K562 (cell line): ENCODE measurements around the gene WFIKKN2. TPM values are rescaled to one million over a fixed set of nuclear protein-coding genes. Genes with fewer than 3 reads are reported as not detected.

Source experiments
- ATAC-seq: fragments of 200-7000 bp; cut with Tn5 transposase; 3 replicates; pipeline ENCODE4 v1.9.1; 2020; ENCODE audit warnings: moderate library complexity
- BruUV-seq: library from RNA; stranded (reverse); fragments of 400-500 nt; replicated peaks from 2 replicates; lab custom pipeline; 2021; lab: Mats Ljungman, UMichigan
- CTCF ChIA-PET: fragments of 300-600 bp; formaldehyde crosslinking; extraction: SDS; loops from one replicate; lab custom pipeline; 2021; ENCODE audit warnings: low intra/inter-chr PET ratio; lab: Yijun Ruan, JAX
- POLR2A ChIA-PET: fragments of 300-600, 350-650 bp; sonication (Branson Sonifier 250); formaldehyde crosslinking; extraction: SDS; loops from one replicate; lab custom pipeline; 2021; ENCODE audit warnings: antibody characterized with exemption, inconsistent platforms; lab: Yijun Ruan, JAX
- DNase-seq, 4 experiments: peaks; one replicate each; pipeline versions ENCODE4 v3.0.0 to v3.0.0-alpha.2; 2011 to 2018; ENCODE audit warnings: low spot score in 3 of 4, mixed read lengths in 3 of 4; ENCODE audit errors: extremely low read depth in 1 of 4
- FAIRE-seq: peaks from 2 replicates; lab custom pipeline; 2011; peaks lifted over from hg19 to GRCh38; lab: Jason Lieb, UNC
- H2AFZ ChIP-seq: 2 replicates; pipeline ENCODE4 v1.6.0; 2011; ENCODE audit warnings: low read depth, low read length, control low read depth, inconsistent platforms
- H3K27ac ChIP-seq: fragments of 200-600 bp; 3 replicates; pipeline ENCODE4 v1.8.0; 2011; ENCODE audit warnings: low read depth, mild to moderate bottlenecking, control low read depth, inconsistent platforms, low read length, moderate library complexity, mixed read lengths; ENCODE audit errors: extremely low read depth
- H3K27me3 ChIP-seq, 2 experiments: fragments of 300-600 bp in 1 of 2; 2 replicates in 1 of 2; 3 replicates in 1 of 2; pipeline versions ENCODE4 v1.6.0 to v1.8.0; 2011; ENCODE audit warnings: inconsistent platforms in 2 of 2, low read length in 2 of 2, mild to moderate bottlenecking in 1 of 2, mixed read lengths in 1 of 2, moderate library complexity in 1 of 2; ENCODE audit not compliant: control insufficient read depth in 2 of 2, insufficient read depth in 2 of 2
- H3K36me3 ChIP-seq: fragments of 300-600 bp; 3 replicates; pipeline ENCODE4 v1.8.0; 2011; ENCODE audit warnings: mild to moderate bottlenecking, low read length, inconsistent platforms; ENCODE audit not compliant: control insufficient read depth, insufficient read depth
- H3K4me1 ChIP-seq, 2 experiments: fragments of 200-600 bp in 1 of 2; replicated peaks in 1 of 2; 2 replicates in 1 of 2; 3 replicates in 1 of 2; pipeline versions ENCODE4 v1.5.1 to v1.8.0; 2011; ENCODE audit warnings: inconsistent platforms in 2 of 2, low read length in 2 of 2, mild to moderate bottlenecking in 1 of 2, mixed read lengths in 1 of 2, moderate library complexity in 1 of 2; ENCODE audit not compliant: control insufficient read depth in 2 of 2, insufficient read depth in 2 of 2
- H3K4me2 ChIP-seq: 2 replicates; pipeline ENCODE4 v1.6.1; 2011; ENCODE audit warnings: low read length, control low read depth, inconsistent platforms, mixed read lengths; ENCODE audit not compliant: insufficient read depth
- H3K4me3 ChIP-seq: fragments of 200-600 bp; sonication (generic), shearing (Covaris generic); 2 replicates; pipeline ENCODE4 v1.5.1; 2016; ENCODE audit warnings: control low read depth, inconsistent platforms
- H3K79me2 ChIP-seq: fragments of 200-600 bp; 3 replicates; pipeline ENCODE4 v1.8.0; 2011; ENCODE audit warnings: low read length, inconsistent platforms; ENCODE audit not compliant: control insufficient read depth, insufficient read depth
- H3K9ac ChIP-seq, 2 experiments: 2 replicates each; pipeline versions ENCODE4 v1.6.0 to v1.6.1; 2011; ENCODE audit warnings: low read depth in 2 of 2, low read length in 2 of 2, control low read depth in 1 of 2, inconsistent platforms in 1 of 2, mild to moderate bottlenecking in 1 of 2, mixed read lengths in 1 of 2; ENCODE audit not compliant: insufficient read depth in 1 of 2
- H3K9me1 ChIP-seq: one replicate; pipeline ENCODE4 v1.6.0; 2011; ENCODE audit warnings: inconsistent platforms, mild to moderate bottlenecking, low read length, moderate library complexity; ENCODE audit not compliant: control insufficient read depth, insufficient read depth
- H3K9me3 ChIP-seq: replicated peaks from 2 replicates; pipeline ENCODE4 v1.5.1; 2011; ENCODE audit warnings: low read depth, low read length, inconsistent platforms; ENCODE audit not compliant: control insufficient read depth, insufficient read depth
- H4K20me1 ChIP-seq: replicated peaks from 2 replicates; pipeline ENCODE4 v1.6.1; 2011; ENCODE audit warnings: low read length, inconsistent platforms, mixed read lengths; ENCODE audit not compliant: control insufficient read depth, insufficient read depth
- ASH1L ChIP-seq: fragments of 450-650 bp; IDR thresholded peaks from 2 replicates; pipeline ENCODE4 v1.6.1; 2018; ENCODE audit warnings: borderline replicate concordance, mild to moderate bottlenecking, low read depth; ENCODE audit not compliant: partially characterized antibody
- DDX20 ChIP-seq: fragments of 450-650 bp; IDR thresholded peaks from 2 replicates; pipeline ENCODE4 v1.6.1; 2016; ENCODE audit warnings: missing genetic modification characterization, low read depth, mild to moderate bottlenecking, missing compliant biosample characterization, moderate library complexity
- EZH2 ChIP-seq: IDR thresholded peaks from 2 replicates; pipeline ENCODE4 v1.6.1; 2012; ENCODE audit warnings: low read depth, mild to moderate bottlenecking, inconsistent platforms, low read length, borderline replicate concordance
- ILK ChIP-seq: fragments of 450-650 bp; IDR thresholded peaks from 2 replicates; pipeline ENCODE4 v1.6.1; 2016; ENCODE audit warnings: missing genetic modification characterization, low read depth, mild to moderate bottlenecking, missing compliant biosample characterization, moderate library complexity, borderline replicate concordance
- MIER1 ChIP-seq: fragments of 450-650 bp; IDR thresholded peaks from 2 replicates; pipeline ENCODE4 v1.6.1; 2016; ENCODE audit warnings: antibody characterized with exemption, mild to moderate bottlenecking, low read depth
- NR1H2 ChIP-seq: sonication (generic); formaldehyde crosslinking; IDR thresholded peaks from 2 replicates; pipeline ENCODE4 v1.4.0; 2020; ENCODE audit warnings: mild to moderate bottlenecking, missing genetic modification reagents
- POLR2B ChIP-seq: fragments of 450-650 bp; IDR thresholded peaks from 2 replicates; pipeline ENCODE4 v1.6.1; 2018; ENCODE audit warnings: low read depth; ENCODE audit not compliant: partially characterized antibody
- PURB ChIP-seq: sonication (generic); formaldehyde crosslinking; IDR thresholded peaks from 2 replicates; pipeline ENCODE4 v1.9.0; 2021; ENCODE audit warnings: low read depth, mild to moderate bottlenecking, missing genetic modification reagents
- RFX5 ChIP-seq: IDR thresholded peaks from 2 replicates; pipeline ENCODE4 v1.6.1; 2011; ENCODE audit warnings: low read depth, mild to moderate bottlenecking, improper control_type of control experiment, low read length
- U2AF2 ChIP-seq: fragments of 200-400 bp; formaldehyde crosslinking; optimal IDR thresholded peaks from 2 replicates; pipeline ENCODE3; 2017; ENCODE audit warnings: low read depth, mild to moderate bottlenecking, low read length
- YBX1 ChIP-seq: fragments of 450-650 bp; IDR thresholded peaks from 2 replicates; pipeline ENCODE4 v1.7.1; 2016; ENCODE audit warnings: mild to moderate bottlenecking
- ZNF174 ChIP-seq: fragments of 250-450 bp; sonication (Bioruptor Pico); IDR thresholded peaks from 2 replicates; pipeline ENCODE4 v1.4.0; 2020; ENCODE audit warnings: mild to moderate bottlenecking
- ZNF197 ChIP-seq: fragments of 200-800 bp; sonication (Bioruptor generic); IDR thresholded peaks from 2 replicates; pipeline ENCODE4 v1.6.1; 2016; ENCODE audit warnings: low read depth, missing genetic modification characterization, missing compliant biosample characterization
- ZNF324 ChIP-seq: fragments of 250-450 bp; sonication (Bioruptor Pico); IDR thresholded peaks from 2 replicates; pipeline ENCODE4 v1.4.0; 2020; ENCODE audit warnings: mild to moderate bottlenecking
- WGBS: fragments of 100-300 bp; shearing (Covaris generic); methylation state at CpG from one replicate; pipeline ENCODE4 v1.1.6; 2016; ENCODE audit warnings: low coverage, mixed read lengths; ENCODE audit not compliant: insufficient coverage; ENCODE audit errors: missing lambda C conversion rate; 5-methylcytosine and 5-hydroxymethylcytosine counted together
- in situ Hi-C: fragments of 300-500 bp; cut with MboI; formaldehyde crosslinking; loops from 4 replicates; pipeline ENCODE4 v1.15.0; 2018; ENCODE audit warnings: inconsistent platforms, mixed read lengths
- intact Hi-C: fragments of 100-400 bp; cut with micrococcal nuclease; formaldehyde crosslinking; loops from 2 replicates; pipeline ENCODE4 v1.14.2; 2022
- polyA plus RNA-seq, 8 experiments: library from polyadenylated mRNA; depleted of rRNA in 4 of 8; stranded (reverse) in 5 of 8; unstranded in 3 of 8; fragments of >200 nt; fragmentation: Nextera tagmentation in 2 of 8; fragmentation: Illumina TruSeq in 1 of 8; extraction: Ambion mirVana in 2 of 8; extraction: Trizol in 1 of 8; gene quantifications; 2 replicates each; pipeline versions ENCODE4 v1.2.1 to v1.2.3, GENCODE V29; 2011 to 2014; ENCODE audit warnings: inconsistent platforms in 1 of 8, missing spikeins in 1 of 8
- total RNA-seq, 7 experiments: library from RNA; depleted of rRNA in 6 of 7; stranded (reverse); fragments of >200 nt in 6 of 7; fragmentation: Illumina TruSeq in 2 of 7; extraction: Trizol in 2 of 7; gene quantifications; 2 replicates each; pipeline versions ENCODE4 v1.2.1 to v1.2.3, GENCODE V29; 2011 to 2021; ENCODE audit warnings: low replicate concordance in 1 of 7
- TF ChIP-seq, protein P1 (sequence below): sonication (generic); IDR thresholded peaks from 2 replicates; pipeline ENCODE4 v1.6.1; 2016
- TF ChIP-seq, protein P2 (sequence below): fragments of 250-450 bp; sonication (Bioruptor Pico); IDR thresholded peaks from 2 replicates; pipeline ENCODE4 v1.4.0; 2020; ENCODE audit warnings: mild to moderate bottlenecking
- TF ChIP-seq, protein P3 (sequence below): sonication (generic); formaldehyde crosslinking; IDR thresholded peaks from 2 replicates; pipeline ENCODE4 v1.9.0; 2022; ENCODE audit warnings: mild to moderate bottlenecking, missing genetic modification reagents

WFIKKN2 gene
- total and polyA plus RNA-seq, 9 of the 15 experiments (the other 6 are each of a cell fraction or from before 2014, with no cell fraction given) = 0.07 TPM; not detected in 8

DNA sequence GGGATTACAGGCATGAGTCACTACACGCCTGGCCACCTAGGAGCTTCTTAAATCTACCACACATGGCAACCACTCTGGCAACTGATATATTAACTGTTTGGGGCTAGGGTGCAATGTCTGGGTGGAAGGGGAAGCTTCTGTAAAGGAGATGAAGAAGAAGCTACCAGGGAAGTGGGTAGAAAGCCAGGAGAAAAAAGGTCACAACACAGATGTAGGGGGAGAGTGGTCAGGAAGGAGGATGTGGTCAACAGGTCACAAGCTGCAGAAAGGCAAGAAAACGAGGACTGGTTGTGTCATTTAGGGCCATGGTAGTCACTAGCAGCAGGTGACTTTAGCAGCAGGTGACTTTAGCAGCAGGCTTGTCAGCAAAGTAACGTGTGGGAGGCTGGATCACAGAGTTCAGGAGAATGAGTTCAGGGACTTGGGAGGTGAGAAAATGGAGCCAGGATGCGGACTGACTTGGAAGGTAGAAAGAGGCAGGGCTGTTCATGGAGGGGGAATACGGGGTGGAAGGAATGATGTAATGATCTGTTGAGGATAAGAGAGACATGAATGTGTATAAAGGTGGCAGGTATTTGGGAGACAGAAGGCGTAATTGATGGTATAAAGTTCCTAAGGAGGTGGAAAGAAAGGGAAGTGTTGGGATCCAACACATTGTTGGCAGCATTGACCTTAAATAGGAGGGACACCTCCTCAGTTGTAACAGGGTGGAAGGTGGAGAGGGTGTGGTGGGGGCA lies 16.3 kb upstream of the WFIKKN2 start (continued):
- TF ChIP-seq, protein P1, sequence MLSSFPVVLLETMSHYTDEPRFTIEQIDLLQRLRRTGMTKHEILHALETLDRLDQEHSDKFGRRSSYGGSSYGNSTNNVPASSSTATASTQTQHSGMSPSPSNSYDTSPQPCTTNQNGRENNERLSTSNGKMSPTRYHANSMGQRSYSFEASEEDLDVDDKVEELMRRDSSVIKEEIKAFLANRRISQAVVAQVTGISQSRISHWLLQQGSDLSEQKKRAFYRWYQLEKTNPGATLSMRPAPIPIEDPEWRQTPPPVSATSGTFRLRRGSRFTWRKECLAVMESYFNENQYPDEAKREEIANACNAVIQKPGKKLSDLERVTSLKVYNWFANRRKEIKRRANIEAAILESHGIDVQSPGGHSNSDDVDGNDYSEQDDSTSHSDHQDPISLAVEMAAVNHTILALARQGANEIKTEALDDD = 0 out of 2 replicates have a peak, but pooled peaks have one; percentile 45
- TF ChIP-seq EZH2 (no peak), YBX1 (no peak)
- TF ChIP-seq, protein P2, sequence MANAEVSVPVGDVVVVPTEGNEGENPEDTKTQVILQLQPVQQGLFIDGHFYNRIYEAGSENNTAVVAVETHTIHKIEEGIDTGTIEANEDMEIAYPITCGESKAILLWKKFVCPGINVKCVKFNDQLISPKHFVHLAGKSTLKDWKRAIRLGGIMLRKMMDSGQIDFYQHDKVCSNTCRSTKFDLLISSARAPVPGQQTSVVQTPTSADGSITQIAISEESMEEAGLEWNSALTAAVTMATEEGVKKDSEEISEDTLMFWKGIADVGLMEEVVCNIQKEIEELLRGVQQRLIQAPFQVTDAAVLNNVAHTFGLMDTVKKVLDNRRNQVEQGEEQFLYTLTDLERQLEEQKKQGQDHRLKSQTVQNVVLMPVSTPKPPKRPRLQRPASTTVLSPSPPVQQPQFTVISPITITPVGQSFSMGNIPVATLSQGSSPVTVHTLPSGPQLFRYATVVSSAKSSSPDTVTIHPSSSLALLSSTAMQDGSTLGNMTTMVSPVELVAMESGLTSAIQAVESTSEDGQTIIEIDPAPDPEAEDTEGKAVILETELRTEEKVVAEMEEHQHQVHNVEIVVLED = no peak
- TF ChIP-seq, protein P3, sequence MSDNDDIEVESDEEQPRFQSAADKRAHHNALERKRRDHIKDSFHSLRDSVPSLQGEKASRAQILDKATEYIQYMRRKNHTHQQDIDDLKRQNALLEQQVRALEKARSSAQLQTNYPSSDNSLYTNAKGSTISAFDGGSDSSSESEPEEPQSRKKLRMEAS = 0 out of 2 replicates have a peak, but pooled peaks have one; percentile 31
- TF ChIP-seq, all 486 proteins: peak for 7

DNA sequence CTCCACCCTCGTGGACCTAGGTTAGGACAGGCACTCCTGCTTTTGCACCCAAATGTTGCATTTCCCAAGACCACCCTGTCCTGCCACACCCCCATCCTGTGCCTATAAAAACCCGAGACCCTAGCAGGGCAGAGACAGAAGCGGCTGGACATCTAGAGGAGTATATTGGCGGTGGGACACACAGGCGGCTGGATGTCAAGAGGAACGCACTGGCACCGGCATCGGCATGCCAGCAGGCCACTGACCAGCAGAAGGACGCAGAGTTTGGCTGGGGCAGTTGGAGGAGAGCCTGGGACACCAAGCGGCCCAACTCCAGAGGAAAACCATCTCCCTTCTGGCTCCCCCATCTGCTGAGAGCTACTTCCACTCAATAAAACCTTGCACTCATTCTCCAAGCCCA lies 14.7 kb upstream of the WFIKKN2 start:
- ATAC-seq (no peak), FAIRE-seq (no peak), DNase-seq (no peak)
- Histone ChIP-seq H3K4me2 (no peak overlapping the region), H3K79me2 (no peaks in the 10 kb centered on the region), H4K20me1 (no peaks in the 10 kb centered on the region), H3K9me1 (no peaks in the 10 kb centered on the region), H3K4me1 (peaks cover 3 to 6% of the 10 kb centered on the region in 2 experiments; a peak in 3 of 5 replicates), H2AFZ (0 out of 2 replicates have a peak overlapping the region, but pooled peaks have one; percentile 29), H3K4me3 (no peak overlapping the region), H3K9me3 (no peaks in the 10 kb centered on the region), H3K27me3 (no peaks in the 10 kb centered on the region), H3K27ac (no peak overlapping the region), H3K9ac (no peak overlapping the region), H3K36me3 (no peaks in the 10 kb centered on the region)
- WGBS = 20% methylated on average over 10 of the region's 10 CpGs
- no TSS peak for BruUV-seq
- in situ Hi-C loops = no loop called here
- ChIA-PET POLR2A (interaction anchor here (0.6 to 2.1 kb wide), 3 partner anchors 10 to 30 kb away, joined by 3 to 5 read pairs (median 3); no protein-coding TSS in a partner anchor), CTCF (no interaction called here)
- intact Hi-C loops = no loop called here
- TF ChIP-seq ASH1L = no peak
- TF ChIP-seq ZNF197 = no peak
- no peak for TF ChIP-seq ILK (tag)
- TF ChIP-seq PURB (CRISPR knock-in tag) = no peak
- TF ChIP-seq RFX5 = no peak
- no peak for TF ChIP-seq MIER1
- TF ChIP-seq DDX20 = no peak
- no peak for TF ChIP-seq ZNF324 (CRISPR knock-in tag)
- no peak for TF ChIP-seq NR1H2 (CRISPR knock-in tag)
- TF ChIP-seq U2AF2 = no peak
- no peak for TF ChIP-seq POLR2B
- no peak for TF ChIP-seq ZNF174 (CRISPR knock-in tag)
